ENCODE measurements around the gene CACNG4. TPM values are rescaled to one million over a fixed set of nuclear protein-coding genes. Genes with fewer than 3 reads are reported as not detected.

Gene CACNG4
- total RNA-seq, 1 experiment from 2014 or later: not detected

GRCh38 chr17:66970797-66971196, 6.3 kb downstream of the CACNG4 start:
- H3K4me1 ChIP-seq (ENCODE audit: control insufficient read depth in 1 of 2, insufficient read depth in 2 of 2, low read length in 2 of 2): peaks cover 2 to 6% of the 10 kb centered on the region in 2 experiments; a peak in 2 of 4 replicates
- H3K9ac ChIP-seq (ENCODE audit: low read length): no peak overlapping the region
- H3K27me3 ChIP-seq (ENCODE audit: insufficient read depth, low read length): no peaks in the 10 kb centered on the region
- ChIA-PET POLR2A (no interaction called here), CTCF (no interaction called here), RAD21 (ENCODE audit: low non-redundant PET in 1 of 2, low total read pairs in 2 of 2, uncharacterized antibody in 2 of 2, unreplicated experiment in 2 of 2) (no interaction called here)
- H3K4me2 ChIP-seq (ENCODE audit: low read length): no peak overlapping the region
- no TSS peak for BruUV-seq (replicated peaks)
- intact Hi-C loops (cut with micrococcal nuclease): no loop called here
- no peaks in the 10 kb centered on the region for H4K20me1 ChIP-seq (ENCODE audit: insufficient read depth)
- no peaks in the 10 kb centered on the region for H3K36me3 ChIP-seq (ENCODE audit: control insufficient read depth in 1 of 2, insufficient read depth in 2 of 2, low read length in 2 of 2)
- H3K4me3 ChIP-seq (replicated peaks in 1 of 2; ENCODE audit: low read depth in 1 of 2, low read length in 2 of 2): no peak overlapping the region
- no peak for TF ChIP-seq ZFX (IDR thresholded peaks at IDR 0.05)
- TF ChIP-seq POLR2A (IDR thresholded peaks at IDR 0.05; ENCODE audit: borderline replicate concordance, extremely low read depth, insufficient read depth, insufficient read length): no peak
- TF ChIP-seq EZH2phosphoT487 (IDR thresholded peaks at IDR 0.05; ENCODE audit: borderline replicate concordance): no peak
- no peak for TF ChIP-seq REST (IDR thresholded peaks at IDR 0.05; ENCODE audit: low read depth)
- no peak for TF ChIP-seq FOSL1 (IDR thresholded peaks at IDR 0.05; ENCODE audit: low read depth)
- TF ChIP-seq YY1 (IDR thresholded peaks at IDR 0.05; ENCODE audit: extremely low read depth, insufficient replicate concordance, low read depth, low read length): no peak
- no peak for TF ChIP-seq EZH2 (IDR thresholded peaks at IDR 0.05)
- TF ChIP-seq EGR1 (IDR thresholded peaks at IDR 0.05; ENCODE audit: low read depth): no peak
- ATAC-seq: no peak
- H3K9me2 ChIP-seq (ENCODE audit: insufficient read depth): no peaks in the 10 kb centered on the region
- H2AFZ ChIP-seq (ENCODE audit: low read depth, low read length, poor library complexity, severe bottlenecking): no peak overlapping the region
- no peaks in the 10 kb centered on the region for H3K79me2 ChIP-seq (ENCODE audit: insufficient read depth, low read length)
- H3K9me3 ChIP-seq (ENCODE audit: control insufficient read depth in 1 of 2, insufficient read depth in 1 of 2, low read depth in 1 of 2, low read length in 2 of 2): no peaks in the 10 kb centered on the region
- DNase-seq (ENCODE audit: low read depth, low spot score): no peak
- H3K27ac ChIP-seq (ENCODE audit: low read depth, low read length): no peak overlapping the region

Data from HCT116 (cell line).